HG03460 (cell line): ENCODE results near the gene RREB1.

Source experiments
- ATAC-seq: cut with Tn5 transposase; IDR thresholded peaks from one replicate; pipeline ENCODE4 v1.9.1; 2021; ENCODE audit not compliant: unreplicated experiment

Gene RREB1

DNA sequence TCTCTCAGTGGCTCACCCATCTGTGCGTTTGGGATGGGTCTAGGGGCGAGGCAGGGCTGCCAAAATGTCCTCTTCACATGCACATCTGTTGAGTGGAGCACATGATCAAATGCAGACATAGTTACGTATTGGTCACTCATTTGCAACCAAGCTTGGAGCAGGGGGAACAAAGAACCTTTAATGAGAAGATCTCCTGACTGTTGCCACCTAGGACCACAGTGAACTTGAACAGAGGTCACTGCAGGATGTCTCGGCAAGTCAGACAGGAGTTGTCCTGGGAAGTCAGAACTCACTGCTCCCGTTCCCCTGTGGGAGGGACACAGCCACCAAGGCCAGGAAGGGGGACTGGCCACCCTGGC is 131.8 kb downstream of the RREB1 start:
- no peak for ATAC-seq

DNA sequence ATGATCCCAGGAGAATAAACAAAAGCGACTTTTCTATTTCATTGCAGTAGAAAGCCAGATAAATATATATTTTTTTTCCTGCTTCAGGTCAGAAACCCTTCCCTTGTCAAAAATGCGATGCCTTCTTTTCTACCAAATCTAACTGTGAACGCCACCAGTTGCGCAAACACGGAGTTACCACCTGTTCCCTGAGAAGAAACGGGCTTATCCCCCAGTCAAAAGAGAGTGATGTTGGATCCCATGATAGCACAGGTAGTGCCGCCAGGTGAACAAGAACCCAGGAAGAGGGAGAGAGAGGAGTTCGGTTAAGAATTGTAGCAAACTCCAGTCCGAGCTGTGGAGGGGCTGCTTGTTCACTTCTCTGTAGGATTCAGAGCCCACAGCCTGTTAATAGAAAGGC is 132.6 kb downstream of the RREB1 start:
- ATAC-seq = no peak

DNA sequence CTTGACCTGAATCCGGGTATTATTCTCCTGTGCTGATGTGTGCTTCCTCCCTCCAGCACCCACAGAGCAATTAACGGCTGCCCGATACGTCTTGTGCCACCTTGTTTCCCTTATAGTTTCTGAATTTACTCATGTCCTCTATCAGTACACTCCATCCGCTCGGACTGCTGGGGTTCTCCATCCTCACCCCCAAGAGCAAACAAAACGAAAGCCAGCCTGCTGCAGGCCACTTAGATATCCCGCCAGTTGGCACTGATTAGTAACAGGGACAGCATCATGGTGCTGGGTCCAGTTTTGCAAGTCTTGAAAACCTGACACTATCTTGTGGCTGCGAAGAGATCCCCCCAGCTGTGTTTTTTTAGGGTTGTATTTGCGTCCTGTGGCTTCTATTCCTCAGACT is 133.4 kb downstream of the RREB1 start:
- no peak for ATAC-seq

DNA sequence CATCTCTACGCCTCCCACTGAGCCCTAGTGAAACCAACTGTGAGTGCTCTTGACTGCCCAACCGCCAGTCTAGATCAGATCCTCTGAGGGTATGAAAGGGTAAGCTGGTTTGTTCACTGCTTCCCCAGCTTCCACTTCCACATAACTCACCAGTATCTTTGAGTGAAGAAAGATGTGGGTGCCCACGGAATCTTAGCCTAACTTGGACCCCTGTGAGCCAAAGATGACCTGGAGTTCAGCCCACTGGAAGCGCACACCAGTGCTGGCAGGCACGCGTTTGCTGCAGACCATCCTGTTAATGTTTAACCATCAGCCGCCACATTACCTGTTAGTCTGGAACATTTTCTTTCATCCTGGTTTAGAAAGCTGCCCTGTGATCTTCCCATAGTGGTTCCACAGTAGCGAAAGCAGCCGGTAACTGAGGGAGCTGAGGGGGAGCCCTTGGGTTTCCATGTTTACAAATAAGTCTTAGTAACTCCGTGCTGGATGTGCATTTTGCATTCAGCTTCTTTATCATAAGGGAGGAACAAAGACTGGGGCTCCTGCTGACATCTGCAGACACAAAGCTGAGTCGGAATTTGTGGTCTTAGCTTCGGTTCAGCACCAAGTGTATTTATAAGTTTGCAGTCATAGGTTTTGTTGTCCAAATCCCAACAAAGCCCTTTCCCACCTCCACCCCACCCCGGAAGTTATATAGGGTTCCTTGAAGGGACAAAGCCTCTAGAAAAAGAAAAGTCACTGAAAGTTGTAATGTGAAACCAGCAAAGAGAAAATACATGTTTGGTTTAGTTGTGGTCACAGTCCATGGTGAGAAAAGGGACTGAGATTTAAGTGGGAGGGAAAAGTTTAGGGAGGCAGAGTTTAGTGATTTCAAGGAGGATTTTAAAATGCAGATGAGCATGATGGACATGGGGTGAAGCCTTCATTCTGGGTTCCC is 134.2 kb downstream of the RREB1 start:
- no peak for ATAC-seq

DNA sequence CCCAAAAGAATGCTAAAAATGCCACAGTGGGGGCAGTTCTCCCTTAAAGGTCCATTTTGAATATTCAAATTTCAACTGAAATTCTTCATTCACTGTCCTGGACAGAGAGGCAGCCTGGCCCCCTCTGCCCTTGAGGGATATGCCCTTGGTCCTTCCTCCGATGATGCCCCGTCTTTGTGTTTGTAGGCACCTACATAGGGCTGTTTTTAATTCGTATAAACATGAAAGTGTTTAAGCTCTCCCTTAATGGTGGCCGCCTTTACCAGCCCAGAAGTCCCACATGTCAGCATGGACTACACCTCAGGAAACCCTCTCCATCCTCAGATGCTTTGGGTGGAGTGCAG is 135.0 kb downstream of the RREB1 start:
- no peak for ATAC-seq

DNA sequence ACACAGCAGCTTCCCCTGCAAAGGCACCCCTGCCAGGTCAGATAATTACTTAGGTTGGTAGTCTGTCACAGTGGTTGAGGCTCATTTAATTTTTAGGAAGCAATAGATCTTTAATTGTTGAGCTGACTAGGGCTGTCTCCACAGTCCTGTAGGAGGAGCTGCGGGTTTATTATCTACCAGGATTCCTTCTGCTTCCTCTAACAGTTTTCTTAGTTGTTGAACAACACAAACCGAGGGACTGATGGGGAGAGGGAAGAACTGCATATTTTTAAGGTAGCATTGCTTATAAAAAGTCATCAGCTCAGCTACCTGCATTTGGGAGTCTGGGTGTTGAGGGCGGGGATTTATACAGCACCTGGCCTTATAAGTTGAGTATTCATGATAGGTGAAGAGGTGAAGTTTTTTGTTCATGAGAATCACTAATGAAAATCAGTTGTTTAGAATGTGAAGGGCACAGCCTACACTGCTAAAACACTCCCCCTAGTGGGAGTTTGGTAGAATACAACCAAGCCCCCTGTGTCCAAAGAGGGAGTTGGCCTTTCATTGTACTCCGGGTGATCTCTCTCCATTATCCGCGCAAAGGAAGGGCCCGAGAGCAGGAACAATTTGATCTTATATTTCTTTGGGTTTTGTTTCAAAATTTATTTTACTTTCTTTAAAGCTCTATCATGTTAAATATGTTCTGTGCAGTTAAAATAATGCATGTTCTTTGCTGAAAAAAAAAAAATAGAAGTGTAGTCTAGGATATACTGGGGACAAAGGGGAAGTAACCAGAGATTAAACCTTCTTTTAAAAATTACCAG is 135.6 kb downstream of the RREB1 start:
- ATAC-seq = no peak

DNA sequence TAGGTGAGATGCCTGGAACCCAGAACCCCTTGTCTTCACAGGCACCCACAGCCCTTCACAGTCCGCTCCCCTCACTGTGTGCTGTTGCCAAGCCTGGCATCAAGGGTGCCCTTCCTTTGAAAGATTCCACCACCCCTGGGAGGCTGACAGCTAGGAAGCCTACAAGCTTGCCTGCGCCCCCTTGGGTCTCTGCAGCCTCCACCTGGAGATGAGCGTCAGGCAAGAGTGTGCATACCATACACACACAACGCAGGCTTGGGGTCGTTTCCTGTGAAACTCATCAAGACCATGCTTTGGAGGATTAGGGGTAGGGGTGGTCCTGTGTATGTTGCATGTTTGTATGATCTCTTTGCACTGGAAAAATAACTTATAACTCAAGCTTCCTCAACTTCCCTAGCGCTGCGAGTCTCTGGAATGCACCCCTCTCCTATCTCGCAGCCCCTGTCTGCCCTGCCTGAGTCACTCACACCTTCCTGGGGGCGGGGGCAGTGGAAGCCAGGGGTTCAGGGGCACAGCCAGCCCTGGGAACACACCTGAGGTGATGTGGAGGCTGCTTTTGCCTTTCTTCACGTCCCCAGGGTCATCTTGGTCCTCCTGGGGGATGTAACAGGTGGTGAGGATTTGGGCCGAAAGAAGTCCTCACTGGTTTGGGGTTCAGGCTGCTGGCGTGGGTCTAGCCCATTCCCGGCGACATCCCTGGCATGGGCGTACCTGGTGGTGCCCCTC is 138.1 kb downstream of the RREB1 start:
- no peak for ATAC-seq

DNA sequence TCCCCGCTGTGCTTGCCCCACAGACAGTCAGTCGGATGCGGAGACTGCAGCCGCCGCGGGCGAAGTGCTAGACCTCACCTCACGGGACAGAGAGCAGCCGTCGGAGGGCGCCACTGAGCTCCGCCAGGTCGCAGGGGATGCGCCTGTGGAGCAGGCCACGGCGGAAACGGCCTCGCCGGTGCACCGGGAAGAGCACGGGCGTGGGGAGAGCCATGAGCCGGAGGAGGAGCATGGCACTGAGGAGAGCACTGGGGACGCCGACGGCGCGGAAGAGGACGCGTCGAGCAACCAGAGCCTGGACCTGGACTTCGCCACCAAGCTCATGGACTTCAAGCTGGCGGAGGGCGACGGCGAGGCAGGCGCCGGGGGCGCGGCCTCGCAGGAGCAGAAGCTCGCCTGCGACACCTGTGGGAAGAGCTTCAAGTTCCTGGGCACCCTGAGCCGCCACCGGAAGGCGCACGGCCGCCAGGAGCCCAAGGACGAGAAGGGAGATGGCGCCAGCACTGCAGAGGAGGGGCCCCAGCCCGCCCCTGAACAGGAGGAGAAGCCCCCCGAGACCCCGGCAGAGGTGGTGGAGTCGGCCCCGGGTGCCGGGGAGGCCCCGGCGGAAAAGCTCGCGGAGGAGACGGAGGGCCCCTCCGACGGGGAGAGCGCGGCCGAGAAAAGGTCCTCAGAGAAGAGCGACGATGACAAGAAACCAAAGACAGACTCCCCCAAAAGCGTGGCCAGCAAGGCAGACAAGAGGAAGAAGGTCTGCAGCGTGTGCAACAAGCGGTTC is 138.8 kb downstream of the RREB1 start:
- no peak for ATAC-seq

DNA sequence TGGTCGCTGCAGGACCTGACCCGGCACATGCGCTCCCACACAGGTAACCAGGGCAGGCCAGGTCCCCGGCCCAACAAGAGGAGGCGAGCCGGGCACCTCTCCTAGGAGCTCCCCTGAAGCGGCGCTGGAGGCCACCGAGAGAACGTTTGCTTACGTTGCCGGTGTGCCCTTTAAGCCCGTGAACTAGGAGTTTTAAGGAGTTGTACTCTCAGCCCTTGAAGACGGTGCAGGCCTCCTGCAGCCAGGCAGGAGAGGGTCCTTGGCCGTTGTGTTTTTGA is 139.4 kb downstream of the RREB1 start:
- no peak for ATAC-seq

DNA sequence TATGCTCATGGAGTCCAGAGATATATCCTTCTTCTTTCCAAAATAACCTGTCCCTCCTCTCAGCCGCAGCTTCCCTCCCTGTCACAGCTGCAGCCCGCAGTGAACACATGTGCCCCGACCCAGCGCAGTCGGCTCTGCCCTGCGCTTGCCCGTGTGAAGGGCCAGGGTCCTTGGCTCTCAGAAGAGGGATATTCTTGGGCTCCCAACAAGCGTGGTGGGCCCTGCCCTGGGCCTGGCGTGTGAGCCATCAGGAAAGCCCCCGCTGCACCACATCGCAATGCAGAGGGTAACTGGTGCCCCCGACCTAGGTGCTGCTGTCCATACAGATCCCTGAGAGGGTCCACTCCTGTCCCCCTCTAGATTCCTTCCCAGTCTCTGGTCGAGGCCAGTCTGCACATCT is 140.1 kb downstream of the RREB1 start:
- no peak for ATAC-seq

DNA sequence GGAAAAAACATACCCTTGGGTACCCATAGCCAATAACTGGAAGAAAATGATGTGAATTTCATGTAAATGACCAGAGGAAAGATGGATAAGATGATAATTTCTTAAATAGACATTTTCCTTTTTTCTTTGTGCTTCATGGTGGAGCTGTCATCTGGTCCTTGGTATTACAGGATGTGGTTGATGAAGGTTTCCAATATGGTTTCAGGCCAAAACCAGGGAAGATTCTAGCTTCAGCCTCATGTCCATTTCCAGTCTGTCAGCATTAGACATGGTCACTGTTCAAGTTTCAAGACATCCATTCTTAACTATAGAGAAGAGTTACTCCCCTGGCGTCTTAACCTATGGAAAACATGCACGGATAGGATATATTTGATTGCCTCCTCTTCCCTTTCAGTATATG is 141.6 kb downstream of the RREB1 start:
- no peak for ATAC-seq

DNA sequence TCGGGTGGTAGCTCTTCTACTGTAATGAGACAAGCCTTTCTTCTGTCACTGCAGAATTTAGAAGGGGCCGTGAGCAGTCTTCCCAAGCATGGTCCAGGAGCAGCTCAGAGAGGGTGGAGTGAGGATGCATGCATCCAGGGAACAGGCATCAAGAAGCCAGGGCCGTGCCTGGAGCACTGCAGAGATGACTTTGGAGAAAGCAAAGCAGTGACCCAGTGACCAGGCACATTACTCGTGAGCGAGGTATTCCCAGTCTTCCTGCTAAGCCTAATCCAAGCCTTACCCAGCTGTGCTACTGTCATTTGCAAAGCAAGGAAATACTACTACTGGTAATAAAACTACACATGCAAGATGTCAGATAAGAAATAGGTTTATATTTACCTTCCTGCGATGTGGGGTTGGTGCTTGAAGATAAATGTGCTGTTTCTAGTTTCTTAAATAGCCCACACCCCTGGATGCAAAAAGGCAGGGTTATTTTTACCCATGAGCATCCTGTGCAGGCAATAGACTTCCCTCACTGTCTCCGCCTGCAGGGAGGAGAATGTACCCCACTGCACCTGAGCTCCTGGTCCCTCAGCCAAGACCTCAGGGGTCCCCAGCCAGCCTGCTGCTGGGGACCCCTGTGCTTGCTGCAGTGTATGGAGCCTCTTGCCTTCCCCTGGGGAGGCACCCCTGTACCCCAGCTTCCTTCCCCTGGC is 142.3 kb downstream of the RREB1 start:
- ATAC-seq = no peak

DNA sequence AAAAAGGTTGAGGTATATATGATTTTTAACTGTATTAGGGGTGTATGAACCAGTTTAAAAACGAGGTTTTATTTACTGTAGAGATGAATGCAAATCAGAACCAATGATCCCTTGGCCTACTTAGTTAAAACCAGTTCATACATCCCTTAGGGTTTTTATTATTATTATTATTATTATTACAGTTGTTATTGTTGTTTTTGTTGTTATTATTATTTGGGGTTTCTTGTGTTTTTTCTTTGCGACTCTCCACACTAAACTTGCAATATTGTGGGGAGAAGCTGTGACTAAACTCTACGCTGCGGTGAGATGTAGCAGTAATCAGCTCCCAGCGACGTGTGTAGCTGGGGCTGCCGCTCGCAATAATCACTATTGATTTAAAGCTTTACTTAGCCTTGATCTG is 143.1 kb downstream of the RREB1 start:
- ATAC-seq = no peak

DNA sequence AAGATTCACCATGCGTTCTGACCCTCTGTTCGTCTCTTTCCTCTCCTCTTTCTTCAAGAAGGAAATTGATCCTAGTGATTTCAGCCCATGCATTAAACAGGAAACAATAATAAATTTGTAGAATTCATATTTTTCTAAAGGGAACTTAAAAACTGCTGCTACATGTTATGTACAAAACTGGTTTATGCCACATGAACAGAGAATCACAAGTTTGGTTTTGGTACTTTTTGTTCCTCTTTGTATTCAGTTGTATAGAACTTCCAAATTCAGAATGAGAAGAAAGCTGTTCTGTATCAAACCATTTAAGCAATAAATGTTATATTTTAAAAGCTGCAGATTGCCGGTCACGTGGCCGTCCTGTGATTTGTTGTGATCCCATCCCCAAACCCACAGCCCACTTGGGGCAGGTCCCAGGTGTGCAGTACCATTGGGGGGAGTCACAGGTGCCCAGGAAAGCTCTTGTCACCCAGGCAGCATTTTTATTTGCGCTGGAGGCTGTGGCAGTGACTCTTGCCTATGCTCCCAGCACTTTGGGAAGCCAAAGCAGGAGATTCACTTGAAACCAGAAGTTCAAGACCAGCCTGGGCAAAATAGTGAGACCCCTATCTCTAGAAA is 144.0 kb downstream of the RREB1 start:
- no peak for ATAC-seq

DNA sequence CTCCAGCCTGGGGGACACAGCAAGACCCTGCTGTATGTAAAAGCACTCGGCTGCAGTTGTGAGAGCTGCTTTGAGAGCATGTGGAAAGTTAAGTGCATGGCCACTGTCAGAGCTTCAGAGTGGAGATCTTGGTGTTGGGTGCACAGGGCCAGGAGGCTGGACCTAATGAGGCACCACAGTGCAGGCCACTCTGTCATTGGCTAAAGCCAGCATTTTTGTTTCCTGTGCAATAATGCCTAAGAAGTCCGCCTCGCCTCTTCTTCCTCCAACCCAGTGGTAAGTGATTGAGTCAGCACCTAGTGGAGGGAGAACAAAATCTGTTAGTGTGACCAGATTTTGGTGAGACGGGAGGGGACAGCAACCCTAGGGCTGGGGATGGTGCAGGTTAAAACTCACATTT is 144.6 kb downstream of the RREB1 start:
- ATAC-seq = no peak

DNA sequence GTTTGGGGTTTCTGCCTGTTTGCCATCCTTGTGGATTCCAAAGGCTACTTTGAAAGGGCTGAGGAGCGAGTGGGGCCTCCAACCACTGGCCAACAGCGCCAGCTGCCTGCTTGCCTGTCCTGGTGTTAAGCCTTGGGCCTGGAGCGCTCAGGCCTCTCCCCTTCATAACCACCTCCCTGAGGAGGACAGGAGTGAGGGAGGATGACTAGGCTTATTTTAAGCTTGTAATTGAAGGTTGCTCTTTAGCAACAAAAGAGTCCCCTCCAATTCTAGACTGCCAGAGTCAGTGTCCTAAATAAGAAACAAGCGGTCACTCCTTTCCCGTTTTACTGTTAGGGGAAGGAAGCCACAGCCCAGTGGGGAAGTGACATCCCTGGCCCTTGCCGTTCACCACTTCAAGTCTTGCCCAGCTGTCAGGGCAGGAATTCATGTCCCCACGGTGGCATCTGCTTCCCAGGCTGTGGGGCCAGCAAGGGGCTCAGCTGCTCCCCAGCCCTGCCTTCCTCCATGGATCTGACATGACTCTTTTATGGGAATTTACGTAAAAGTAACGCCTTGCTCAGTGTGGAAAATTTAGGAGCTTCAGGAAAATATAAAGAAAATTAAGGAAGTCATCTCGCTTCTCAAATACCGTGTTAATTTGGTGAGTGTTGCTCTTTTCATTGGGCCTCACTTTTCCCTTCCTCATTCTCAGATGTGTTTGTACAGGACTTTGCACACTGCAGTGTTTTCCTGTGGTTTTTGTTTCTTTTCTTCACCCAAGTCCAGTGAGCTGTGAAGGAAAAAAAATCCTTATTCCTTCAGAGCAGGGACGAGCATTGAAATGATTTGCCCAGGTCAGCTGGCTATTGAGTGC is 147.4 kb downstream of the RREB1 start:
- no peak for ATAC-seq

DNA sequence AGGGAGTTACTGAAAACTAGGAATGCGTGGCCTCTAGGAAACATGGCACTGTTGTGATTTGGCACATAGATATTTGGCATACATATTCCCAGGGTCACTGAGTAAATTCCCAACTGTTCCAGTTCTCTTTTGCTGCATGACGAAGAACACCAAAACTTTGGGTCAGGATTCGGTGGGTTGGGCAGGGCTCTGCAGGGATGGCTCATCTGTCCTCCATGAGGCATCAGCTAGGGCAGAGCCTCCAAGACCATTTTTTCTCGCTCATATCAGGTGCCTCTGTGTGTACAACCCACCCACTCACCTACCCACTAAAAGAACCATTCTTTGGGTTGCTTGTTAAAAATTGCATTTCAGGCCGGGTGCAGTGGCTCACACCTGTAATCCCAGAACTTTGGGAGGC is 148.2 kb downstream of the RREB1 start:
- ATAC-seq = no peak

DNA sequence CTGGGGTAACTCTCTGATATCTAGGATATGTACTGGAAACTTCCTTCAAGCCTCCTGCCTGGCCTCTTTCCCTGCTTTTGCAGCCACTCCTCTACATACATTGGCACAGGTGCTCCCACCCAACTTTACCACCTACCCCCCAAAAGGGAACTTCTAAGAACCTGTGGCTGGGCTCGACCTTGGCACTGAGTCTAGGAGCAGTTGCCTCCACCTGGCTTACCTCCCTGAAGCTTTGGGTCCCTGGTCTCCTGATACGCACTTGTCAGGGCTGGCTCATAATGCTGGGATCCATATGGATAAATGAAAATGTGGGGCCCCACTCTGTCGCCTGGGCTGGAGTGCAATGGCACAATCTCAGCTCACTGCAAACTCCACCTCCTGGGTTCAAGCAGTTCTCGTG is 149.0 kb downstream of the RREB1 start:
- no peak for ATAC-seq

DNA sequence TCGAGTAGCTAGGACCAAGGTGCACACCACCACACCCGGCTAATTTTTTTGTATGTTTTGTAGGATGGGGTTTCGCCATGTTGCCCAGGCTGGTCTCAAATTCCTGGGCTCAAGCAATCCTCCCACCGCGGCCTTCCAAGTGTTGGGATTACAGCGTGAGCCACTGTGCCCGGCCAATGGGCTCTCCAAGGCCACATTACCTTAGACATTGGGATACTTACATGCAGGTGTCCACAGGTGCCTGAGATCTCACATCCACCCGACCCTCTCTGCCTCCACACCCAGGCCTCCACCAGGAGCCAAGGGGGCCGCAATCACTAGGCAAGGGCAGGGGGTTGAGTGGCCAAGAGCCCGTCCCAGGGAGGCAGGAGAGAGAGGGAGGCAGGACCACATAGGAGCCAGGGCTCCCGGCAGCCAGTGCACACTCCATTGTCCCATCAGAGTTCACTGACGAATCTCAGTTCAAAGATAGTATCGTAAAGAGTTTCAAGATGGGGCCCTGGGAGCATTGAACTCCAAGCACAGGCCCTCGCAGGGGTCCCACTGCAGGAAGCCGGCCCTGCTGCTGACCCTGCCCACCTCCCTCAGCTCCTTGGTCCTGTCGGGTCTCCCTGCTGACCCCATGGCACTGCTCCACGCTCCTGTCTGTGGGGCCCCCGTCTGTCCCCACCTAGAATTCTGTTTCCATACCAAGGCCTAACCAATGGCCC is 149.9 kb downstream of the RREB1 start:
- no peak for ATAC-seq
